NCI-H1436 (cell line): ENCODE measurements around the gene ETS2.

Experiments
- DNase-seq: peaks from one replicate; lab custom pipeline; 2025; lab: John Stamatoyannopoulos, UW

The ETS2 gene

DNA sequence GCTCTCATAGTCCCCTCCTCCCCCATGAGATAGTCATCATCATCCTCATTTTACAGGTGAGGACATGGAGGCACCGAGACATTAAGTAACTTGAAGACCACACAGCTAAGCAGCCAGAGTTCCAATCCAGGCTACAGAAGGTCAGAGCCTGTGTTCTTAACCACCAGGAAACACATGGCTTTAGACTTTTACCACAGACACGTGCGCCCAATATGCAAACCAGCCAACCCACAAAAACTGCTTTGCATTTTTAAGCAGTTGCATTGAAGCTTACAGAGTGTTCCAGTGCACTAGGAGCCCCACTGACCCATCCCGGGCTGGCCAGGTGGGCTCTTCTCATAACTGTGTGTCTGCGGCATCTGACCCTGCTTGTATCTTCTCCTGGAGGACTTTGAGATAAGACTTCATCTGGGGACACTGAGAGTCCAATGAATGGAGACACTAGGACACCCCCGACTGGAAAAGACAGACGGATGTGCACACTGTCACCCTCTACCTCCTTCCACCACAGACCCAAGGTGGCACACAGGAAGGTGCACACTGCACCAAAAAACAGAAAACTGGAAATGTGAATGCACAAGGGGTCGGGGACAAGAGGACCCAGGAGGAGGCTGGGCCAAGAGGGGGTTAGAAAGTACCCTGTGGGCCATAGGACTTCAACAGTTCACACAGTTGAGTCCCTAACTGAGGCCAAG is 56.4 kb downstream of the ETS2 start:
- DNase-seq = no peak

DNA sequence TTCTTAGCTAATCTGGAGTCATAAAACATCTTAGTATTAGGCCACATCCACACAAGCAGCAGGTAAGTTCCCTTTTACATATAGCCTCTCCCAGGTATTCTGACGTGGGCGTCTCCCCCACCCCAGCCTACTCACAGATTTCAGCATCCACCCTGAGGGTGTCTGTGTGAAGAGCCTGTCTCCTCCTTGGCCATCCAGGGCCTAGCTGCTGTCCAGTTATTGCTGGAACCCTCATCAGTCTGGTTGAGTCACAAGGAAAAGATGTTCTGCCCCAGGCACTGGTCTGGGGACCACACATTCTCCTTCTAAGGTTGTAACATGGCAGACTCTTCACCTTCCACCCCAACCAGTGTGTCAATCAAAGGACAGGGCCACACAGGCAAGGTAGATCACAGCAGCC is 57.6 kb downstream of the ETS2 start:
- no peak for DNase-seq

DNA sequence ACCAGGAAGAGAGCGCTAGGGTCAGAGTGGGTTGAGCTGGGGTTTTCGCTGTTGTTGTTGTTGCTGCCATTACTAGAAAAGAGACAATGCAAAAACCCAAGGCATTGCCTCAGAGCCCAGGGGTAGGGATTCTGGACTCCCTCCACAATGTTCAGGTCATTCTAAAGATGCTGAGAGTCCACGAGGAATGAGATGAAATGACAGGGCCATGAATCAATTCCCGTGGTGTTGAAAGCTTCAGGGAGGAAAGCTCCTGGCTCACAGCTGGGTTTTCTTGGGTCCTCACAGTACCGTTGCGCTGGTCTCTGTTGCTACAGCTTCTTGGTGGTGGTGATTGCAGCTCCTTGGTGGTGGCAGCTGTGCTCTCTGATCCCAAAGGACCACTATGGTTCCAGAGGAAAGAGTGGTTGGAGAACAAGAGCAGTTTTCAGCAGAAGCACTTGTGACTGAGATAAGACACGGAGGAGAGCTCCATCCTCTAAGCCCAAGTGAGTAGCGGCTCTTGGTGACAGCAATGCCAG is 58.2 kb downstream of the ETS2 start:
- no peak for DNase-seq

DNA sequence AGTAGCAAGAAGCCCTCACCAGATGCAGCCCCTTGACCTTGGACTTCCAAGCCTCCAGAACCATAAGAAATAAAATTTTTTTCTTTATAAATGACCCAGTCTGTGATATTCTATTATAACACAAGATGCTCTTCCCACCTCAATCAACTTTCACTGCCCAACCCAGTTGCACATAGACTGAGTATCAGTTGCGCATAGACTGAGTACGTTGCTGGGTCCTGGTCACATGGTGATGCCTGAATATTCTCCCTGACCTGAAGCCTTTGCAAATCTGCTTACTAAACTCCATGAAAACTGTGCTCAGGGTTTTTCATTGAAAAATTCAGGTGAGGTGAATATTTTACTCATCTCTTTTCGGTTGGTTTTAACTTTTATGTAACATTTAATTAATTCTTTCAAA is 59.2 kb downstream of the ETS2 start:
- no peak for DNase-seq

DNA sequence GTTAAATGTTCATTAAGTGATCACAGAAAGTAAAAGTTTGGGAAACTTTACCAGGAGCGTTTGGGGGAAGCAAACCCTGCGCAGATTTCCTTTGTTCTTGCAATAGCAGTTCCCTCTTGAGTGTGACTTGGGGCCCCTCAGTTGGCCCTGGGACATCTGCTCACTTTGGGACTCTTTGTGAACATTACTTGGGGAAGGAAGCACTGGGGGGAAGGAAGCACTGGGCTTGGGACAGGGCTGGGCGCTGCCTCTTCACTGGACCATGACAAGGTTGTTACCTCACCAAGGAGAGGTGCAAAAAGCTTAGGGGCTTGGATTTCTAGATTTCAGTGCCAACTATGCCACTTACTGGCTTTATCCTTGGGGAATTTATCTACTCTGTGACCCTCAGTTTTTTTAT is 63.5 kb downstream of the ETS2 start:
- DNase-seq = no peak

DNA sequence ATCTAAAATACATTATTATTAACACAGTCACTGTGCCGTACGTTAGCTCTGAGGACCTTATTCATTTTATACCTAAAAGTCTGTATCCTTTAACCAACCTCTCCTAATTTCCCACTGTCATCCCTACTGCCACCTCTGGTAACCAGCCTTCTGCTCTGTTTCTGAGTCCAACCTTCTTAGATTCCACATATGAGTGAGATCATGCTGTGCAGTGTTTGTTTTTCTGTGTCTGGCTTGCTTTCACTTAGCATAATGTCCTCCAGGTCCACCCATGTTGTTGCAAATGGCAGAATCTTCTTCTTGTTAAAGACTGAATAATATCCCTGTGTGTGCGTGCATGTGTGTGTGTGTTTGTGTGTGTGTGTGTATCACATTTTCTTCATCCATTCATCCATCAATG is 64.2 kb downstream of the ETS2 start:
- no peak for DNase-seq
